Measurements from ENCODE around the gene AIG1.
"Not testable (repeated sequence)": the region's sequence is repeated elsewhere in the genome, so short reads cannot be mapped to it uniquely, and the experiment has no call there.

The AIG1 gene

GRCh38 chr6:143139239-143139784, 78.6 kb downstream of the AIG1 start:
- CTCF ChIA-PET = interaction anchor here (0.6 kb wide), 1 partner anchor 509 kb away, joined by 3 read pairs; no protein-coding TSS in a partner anchor
- H3K4me1 Mint-ChIP-seq = peaks cover 15% of the 10 kb centered on the region
- peaks cover 21% of the 10 kb centered on the region for H3K36me3 Mint-ChIP-seq

GRCh38 chr6:143139884-143140283, 79.2 kb downstream of the AIG1 start:
- H3K4me1 Mint-ChIP-seq = peaks cover 15% of the 10 kb centered on the region
- H3K27me3 Mint-ChIP-seq, DNase-seq, CTCF ChIA-PET, H3K4me3 Mint-ChIP-seq, H3K27ac Mint-ChIP-seq: not testable (repeated sequence)
- peaks cover 21% of the 10 kb centered on the region for H3K36me3 Mint-ChIP-seq
- H3K9me3 Mint-ChIP-seq = peaks cover 15% of the 10 kb centered on the region

More at GRCh38 chr6:143139239-143139784, 78.6 kb downstream of the AIG1 start:
- Mint-ChIP-seq H3K27ac (no peak overlapping the region), H3K4me3 (no peak overlapping the region), H3K9me3 (peaks cover 15% of the 10 kb centered on the region), H3K27me3 (no peaks in the 10 kb centered on the region)
- no peak for DNase-seq

GRCh38 chr6:143140767-143141166, 80.1 kb downstream of the AIG1 start:
- DNase-seq = no peak
- Mint-ChIP-seq H3K36me3 (peaks cover 21% of the 10 kb centered on the region), H3K27me3 (no peaks in the 10 kb centered on the region), H3K4me3 (no peak overlapping the region), H3K27ac (no peak overlapping the region), H3K4me1 (peaks cover 11% of the 10 kb centered on the region), H3K9me3 (peaks cover 15% of the 10 kb centered on the region)
- CTCF ChIA-PET = no interaction called here

- H3K27ac Mint-ChIP-seq = no peak overlapping the region
- CTCF ChIA-PET = no interaction called here
- H3K27me3 Mint-ChIP-seq = no peaks in the 10 kb centered on the region
- peaks cover 6% of the 10 kb centered on the region for H3K4me1 Mint-ChIP-seq
- no peak for DNase-seq
- no peak overlapping the region for H3K4me3 Mint-ChIP-seq
- H3K9me3 Mint-ChIP-seq = peaks cover 15% of the 10 kb centered on the region
- H3K36me3 Mint-ChIP-seq = peaks cover 21% of the 10 kb centered on the region
Measured at GRCh38 chr6:143141442-143141841, 80.8 kb downstream of the AIG1 start.

GRCh38 chr6:143146186-143146851, 85.6 kb downstream of the AIG1 start:
- no peaks in the 10 kb centered on the region for H3K4me1 Mint-ChIP-seq
- H3K36me3 Mint-ChIP-seq = no peaks in the 10 kb centered on the region
- no peaks in the 10 kb centered on the region for H3K27me3 Mint-ChIP-seq
- CTCF ChIA-PET = no interaction called here
- no peak overlapping the region for H3K4me3 Mint-ChIP-seq
- no peak overlapping the region for H3K27ac Mint-ChIP-seq
- H3K9me3 Mint-ChIP-seq = peaks cover under 1% of the 10 kb centered on the region
- DNase-seq = no peak

GRCh38 chr6:143149771-143150170, 89.1 kb downstream of the AIG1 start:
- DNase-seq = no peak
- CTCF ChIA-PET = no interaction called here
- Mint-ChIP-seq H3K27ac (no peak overlapping the region), H3K4me3 (no peak overlapping the region), H3K27me3 (no peaks in the 10 kb centered on the region), H3K4me1 (no peaks in the 10 kb centered on the region), H3K9me3 (no peaks in the 10 kb centered on the region), H3K36me3 (no peaks in the 10 kb centered on the region)

GRCh38 chr6:143150281-143150680, 89.6 kb downstream of the AIG1 start:
- Mint-ChIP-seq H3K9me3 (no peaks in the 10 kb centered on the region), H3K36me3 (no peaks in the 10 kb centered on the region), H3K27ac (no peak overlapping the region), H3K4me1 (no peaks in the 10 kb centered on the region), H3K4me3 (no peak overlapping the region), H3K27me3 (no peaks in the 10 kb centered on the region)
- CTCF ChIA-PET = no interaction called here
- DNase-seq = no peak

GRCh38 chr6:143151381-143151780, 90.7 kb downstream of the AIG1 start:
- no peaks in the 10 kb centered on the region for H3K36me3 Mint-ChIP-seq
- no peak for DNase-seq

GRCh38 chr6:143155681-143156080, 95.0 kb downstream of the AIG1 start:
- H3K4me1 Mint-ChIP-seq = no peaks in the 10 kb centered on the region
- CTCF ChIA-PET = no interaction called here
- DNase-seq = no peak
- no peaks in the 10 kb centered on the region for H3K36me3 Mint-ChIP-seq
- H3K9me3 Mint-ChIP-seq = no peaks in the 10 kb centered on the region
- no peaks in the 10 kb centered on the region for H3K27me3 Mint-ChIP-seq
- no peak overlapping the region for H3K27ac Mint-ChIP-seq
- no peak overlapping the region for H3K4me3 Mint-ChIP-seq

More at GRCh38 chr6:143151381-143151780, 90.7 kb downstream of the AIG1 start:
- Mint-ChIP-seq H3K4me1 (no peaks in the 10 kb centered on the region), H3K4me3 (no peak overlapping the region), H3K27ac (no peak overlapping the region), H3K9me3 (no peaks in the 10 kb centered on the region), H3K27me3 (no peaks in the 10 kb centered on the region)
- CTCF ChIA-PET = no interaction called here

- Mint-ChIP-seq H3K27ac (no peak overlapping the region), H3K27me3 (no peaks in the 10 kb centered on the region), H3K36me3 (no peaks in the 10 kb centered on the region), H3K4me3 (no peak overlapping the region), H3K4me1 (no peaks in the 10 kb centered on the region), H3K9me3 (no peaks in the 10 kb centered on the region)
- DNase-seq = no peak
- CTCF ChIA-PET = no interaction called here
Measured at GRCh38 chr6:143157131-143157530, 96.4 kb downstream of the AIG1 start.

GRCh38 chr6:143158113-143158581, 97.5 kb downstream of the AIG1 start:
- no peak for DNase-seq
- H3K4me1 Mint-ChIP-seq = no peaks in the 10 kb centered on the region
- CTCF ChIA-PET = no interaction called here
- no peaks in the 10 kb centered on the region for H3K36me3 Mint-ChIP-seq
- H3K9me3 Mint-ChIP-seq = no peaks in the 10 kb centered on the region
- H3K4me3 Mint-ChIP-seq = no peak overlapping the region
- no peak overlapping the region for H3K27ac Mint-ChIP-seq
- H3K27me3 Mint-ChIP-seq = no peaks in the 10 kb centered on the region

- H3K27ac Mint-ChIP-seq = no peak overlapping the region
- no peak for DNase-seq
- H3K27me3 Mint-ChIP-seq = no peaks in the 10 kb centered on the region
- no peaks in the 10 kb centered on the region for H3K9me3 Mint-ChIP-seq
- CTCF ChIA-PET = no interaction called here
- no peaks in the 10 kb centered on the region for H3K4me1 Mint-ChIP-seq
- no peak overlapping the region for H3K4me3 Mint-ChIP-seq
- no peaks in the 10 kb centered on the region for H3K36me3 Mint-ChIP-seq
Measured at GRCh38 chr6:143159001-143159400, 98.3 kb downstream of the AIG1 start.

- no peak overlapping the region for H3K4me3 Mint-ChIP-seq
- no peak overlapping the region for H3K27ac Mint-ChIP-seq
- no peak for DNase-seq
- no peaks in the 10 kb centered on the region for H3K27me3 Mint-ChIP-seq
- no peaks in the 10 kb centered on the region for H3K36me3 Mint-ChIP-seq
- H3K9me3 Mint-ChIP-seq = no peaks in the 10 kb centered on the region
- H3K4me1 Mint-ChIP-seq = no peaks in the 10 kb centered on the region
- CTCF ChIA-PET = no interaction called here
Measured at GRCh38 chr6:143160015-143160414, 99.3 kb downstream of the AIG1 start.

- Mint-ChIP-seq H3K9me3 (no peaks in the 10 kb centered on the region), H3K27me3 (no peaks in the 10 kb centered on the region), H3K4me1 (no peaks in the 10 kb centered on the region), H3K27ac (no peak overlapping the region), H3K36me3 (no peaks in the 10 kb centered on the region), H3K4me3 (no peak overlapping the region)
- DNase-seq = no peak
- CTCF ChIA-PET = no interaction called here
Measured at GRCh38 chr6:143160439-143161220, 99.9 kb downstream of the AIG1 start.

GRCh38 chr6:143163621-143164020, 102.9 kb downstream of the AIG1 start:
- H3K27ac Mint-ChIP-seq = no peak overlapping the region
- no peak for DNase-seq
- H3K9me3 Mint-ChIP-seq = no peaks in the 10 kb centered on the region
- no peaks in the 10 kb centered on the region for H3K4me1 Mint-ChIP-seq
- CTCF ChIA-PET = no interaction called here
- H3K4me3 Mint-ChIP-seq = no peak overlapping the region
- H3K27me3 Mint-ChIP-seq = no peaks in the 10 kb centered on the region
- no peaks in the 10 kb centered on the region for H3K36me3 Mint-ChIP-seq

Data from activated naive CD4-positive, alpha-beta T cell treated with anti-CD3 and anti-CD28 coated beads, Interleukin-2, amount 10 ng/mL, durations not matched to agents 7 days and 5 days (primary cell).